ENCODE results near the gene SDCCAG8.

SDCCAG8 gene

GRCh38 chr1:243438815-243439214, 183.0 kb downstream of the SDCCAG8 start:
- DNase-seq: no peak
- in situ Hi-C loops (cut with HindIII; ENCODE audit: low pct_ligation_motif_present, low sequenced_read_pairs): no loop called here
- Histone ChIP-seq H3K36me3 (replicated peaks) (no peaks in the 10 kb centered on the region), H3K27me3 (replicated peaks) (no peaks in the 10 kb centered on the region), H3K27ac (no peak overlapping the region), H3K4me3 (ENCODE audit: low read depth, low read length) (no peak overlapping the region)
- no peak for TF ChIP-seq CTCF (IDR thresholded peaks at IDR 0.05; ENCODE audit: low read depth, low read length, missing control alignments)

- no peak overlapping the region for H3K27ac ChIP-seq
- in situ Hi-C loops (cut with HindIII; ENCODE audit: low pct_ligation_motif_present, low sequenced_read_pairs): no loop called here
- DNase-seq: no peak
- H3K27me3 ChIP-seq (replicated peaks): no peaks in the 10 kb centered on the region
- no peak for TF ChIP-seq CTCF (IDR thresholded peaks at IDR 0.05; ENCODE audit: low read depth, low read length, missing control alignments)
- H3K4me3 ChIP-seq (ENCODE audit: low read depth, low read length): no peak overlapping the region
- no peaks in the 10 kb centered on the region for H3K36me3 ChIP-seq (replicated peaks)
Measured at GRCh38 chr1:243440406-243440805, 184.6 kb downstream of the SDCCAG8 start.

- TF ChIP-seq CTCF (IDR thresholded peaks at IDR 0.05; ENCODE audit: low read depth, low read length, missing control alignments): no peak
- no peak for DNase-seq
- Histone ChIP-seq H3K36me3 (replicated peaks) (peaks cover 8% of the 10 kb centered on the region), H3K27ac (no peak overlapping the region), H3K4me3 (ENCODE audit: low read depth, low read length) (no peak overlapping the region), H3K27me3 (replicated peaks) (no peaks in the 10 kb centered on the region)
- in situ Hi-C loops (cut with HindIII; ENCODE audit: low pct_ligation_motif_present, low sequenced_read_pairs): no loop called here
Measured at GRCh38 chr1:243441601-243442000, 185.8 kb downstream of the SDCCAG8 start.

GRCh38 chr1:243443557-243443956, 187.7 kb downstream of the SDCCAG8 start:
- in situ Hi-C loops (cut with HindIII; ENCODE audit: low pct_ligation_motif_present, low sequenced_read_pairs): no loop called here
- H3K36me3 ChIP-seq (replicated peaks): peaks cover 8% of the 10 kb centered on the region
- no peaks in the 10 kb centered on the region for H3K27me3 ChIP-seq (replicated peaks)
- no peak for DNase-seq
- no peak overlapping the region for H3K27ac ChIP-seq
- no peak overlapping the region for H3K4me3 ChIP-seq (ENCODE audit: low read depth, low read length)
- no peak for TF ChIP-seq CTCF (IDR thresholded peaks at IDR 0.05; ENCODE audit: low read depth, low read length, missing control alignments)

GRCh38 chr1:243447347-243447746, 191.5 kb downstream of the SDCCAG8 start:
- Histone ChIP-seq H3K4me3 (ENCODE audit: low read depth, low read length) (no peak overlapping the region), H3K36me3 (replicated peaks) (peaks cover 16% of the 10 kb centered on the region), H3K27me3 (replicated peaks) (no peaks in the 10 kb centered on the region), H3K27ac (no peak overlapping the region)
- in situ Hi-C loops (cut with HindIII; ENCODE audit: low pct_ligation_motif_present, low sequenced_read_pairs): no loop called here
- TF ChIP-seq CTCF (IDR thresholded peaks at IDR 0.05; ENCODE audit: low read depth, low read length, missing control alignments): no peak
- no peak for DNase-seq

- Histone ChIP-seq H3K27me3 (replicated peaks) (no peaks in the 10 kb centered on the region), H3K27ac (no peak overlapping the region), H3K36me3 (replicated peaks) (peaks cover 16% of the 10 kb centered on the region), H3K4me3 (ENCODE audit: low read depth, low read length) (no peak overlapping the region)
- in situ Hi-C loops (cut with HindIII; ENCODE audit: low pct_ligation_motif_present, low sequenced_read_pairs): no loop called here
- TF ChIP-seq CTCF (IDR thresholded peaks at IDR 0.05; ENCODE audit: low read depth, low read length, missing control alignments): no peak
- no peak for DNase-seq
Measured at GRCh38 chr1:243447844-243448243, 192.0 kb downstream of the SDCCAG8 start.
